Stimulated activated CD4-positive, alpha-beta T cell treated with anti-CD3 and anti-CD28 coated beads, Interleukin-1b, Interleukin-23, amount 100 ng/mL, for 24 hours (primary cell): Measurements from ENCODE around the gene FBLN2.

Source experiments
- DNase-seq, 4 experiments: peaks; one replicate each; pipeline ENCODE4 v3.0.0-alpha.2; 2020; ENCODE audit warnings: low read depth in 4 of 4, low spot score in 1 of 4

The FBLN2 gene

DNA sequence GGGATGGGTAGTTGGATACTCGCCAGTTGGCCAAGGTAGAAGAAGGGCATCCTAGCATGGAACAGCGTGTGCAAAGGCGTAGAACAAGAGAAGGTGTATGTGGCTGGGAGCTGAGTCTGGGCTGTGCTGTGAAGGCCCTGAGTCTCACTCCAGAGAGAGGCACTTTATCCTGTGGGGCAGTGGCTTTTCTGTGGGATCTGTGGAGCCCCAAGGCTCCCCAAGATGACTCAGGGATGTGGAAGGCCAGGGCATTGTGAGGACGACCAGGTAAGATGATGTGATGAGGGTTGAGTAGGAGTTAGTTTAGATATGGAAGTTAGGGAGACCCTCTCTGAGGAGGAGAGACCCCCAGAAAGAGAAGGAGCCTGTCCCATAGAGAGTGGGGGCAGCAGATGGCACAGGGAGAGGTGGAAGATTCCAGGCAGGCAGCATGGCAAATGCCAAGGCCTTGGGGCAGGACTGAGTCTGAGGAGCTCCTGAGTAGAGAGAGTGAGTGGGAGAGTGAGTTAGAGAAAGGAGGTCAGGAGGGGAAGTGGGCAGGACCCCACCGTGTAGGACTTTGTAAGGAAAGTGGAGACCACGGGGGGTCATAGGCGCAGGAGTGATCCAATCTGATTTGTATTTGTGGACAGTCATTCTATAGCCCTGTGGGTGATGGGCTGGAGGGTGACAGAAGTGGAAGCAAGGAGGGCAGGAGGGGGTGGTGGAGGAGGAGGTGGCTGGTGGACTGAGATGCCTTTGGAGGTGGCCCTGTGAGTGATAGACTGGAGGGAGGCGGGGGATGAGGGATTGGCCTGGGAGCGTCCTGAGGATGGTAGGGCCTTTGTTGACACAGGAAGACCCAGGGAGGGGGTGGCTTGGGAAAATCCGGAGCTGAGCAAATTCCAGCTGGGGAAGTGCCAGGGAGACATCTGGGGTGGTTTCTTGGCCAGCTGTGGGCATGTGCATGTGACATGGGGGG, 50.3 kb downstream of the FBLN2 start:
- no peak for DNase-seq

DNA sequence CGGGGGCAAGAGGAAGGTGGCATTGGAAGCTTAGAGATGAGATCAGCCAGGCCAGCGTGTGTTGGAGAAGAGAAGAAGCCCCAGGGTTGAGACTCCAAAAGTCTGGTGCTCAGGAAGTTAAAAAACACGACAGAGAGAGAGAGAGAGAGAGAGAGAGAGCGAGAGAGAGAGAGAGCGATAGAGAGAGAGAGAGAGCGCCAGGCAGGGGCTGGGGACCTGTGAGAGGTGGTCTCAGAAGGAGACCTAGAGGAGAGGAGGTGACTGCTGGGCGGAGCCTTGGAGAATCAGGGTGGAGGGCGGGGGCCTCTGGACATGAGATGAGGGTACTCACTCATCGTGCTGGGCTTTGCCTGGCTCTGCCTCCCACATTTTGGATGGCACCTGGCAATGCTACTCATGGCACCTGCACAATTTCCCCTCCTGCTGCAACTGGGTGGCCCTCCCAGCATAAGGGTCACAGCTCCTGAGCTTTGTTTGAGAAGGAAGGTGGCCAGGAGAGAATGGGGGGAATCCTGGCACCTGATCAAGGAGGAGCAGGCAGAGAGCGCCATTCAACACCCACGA, 51.0 kb downstream of the FBLN2 start:
- no peak for DNase-seq

GRCh38 chr3:13600950-13601691, 52.2 kb downstream of the FBLN2 start:
- no peak for DNase-seq

GRCh38 chr3:13601692-13602080, 52.8 kb downstream of the FBLN2 start:
- no peak for DNase-seq

DNA sequence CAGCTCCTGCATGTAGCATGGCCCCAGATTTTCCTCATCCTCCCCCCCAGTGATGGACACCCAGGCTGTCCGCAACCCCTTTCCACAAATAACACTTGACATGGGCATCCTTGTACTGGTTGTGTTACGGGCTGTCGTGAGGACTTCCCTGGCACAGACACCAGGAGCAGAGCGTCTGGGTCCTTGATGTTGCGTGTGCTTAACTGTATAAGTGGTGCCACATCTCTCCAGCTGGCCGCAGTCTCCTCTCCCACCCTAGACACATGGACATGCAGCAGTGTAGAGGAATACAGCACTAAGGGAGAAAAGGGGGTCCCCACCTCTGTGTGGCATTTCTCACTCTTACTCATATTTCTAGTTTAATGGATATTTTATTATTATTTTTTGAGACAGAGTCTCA, 56.6 kb downstream of the FBLN2 start:
- DNase-seq: no peak

DNA sequence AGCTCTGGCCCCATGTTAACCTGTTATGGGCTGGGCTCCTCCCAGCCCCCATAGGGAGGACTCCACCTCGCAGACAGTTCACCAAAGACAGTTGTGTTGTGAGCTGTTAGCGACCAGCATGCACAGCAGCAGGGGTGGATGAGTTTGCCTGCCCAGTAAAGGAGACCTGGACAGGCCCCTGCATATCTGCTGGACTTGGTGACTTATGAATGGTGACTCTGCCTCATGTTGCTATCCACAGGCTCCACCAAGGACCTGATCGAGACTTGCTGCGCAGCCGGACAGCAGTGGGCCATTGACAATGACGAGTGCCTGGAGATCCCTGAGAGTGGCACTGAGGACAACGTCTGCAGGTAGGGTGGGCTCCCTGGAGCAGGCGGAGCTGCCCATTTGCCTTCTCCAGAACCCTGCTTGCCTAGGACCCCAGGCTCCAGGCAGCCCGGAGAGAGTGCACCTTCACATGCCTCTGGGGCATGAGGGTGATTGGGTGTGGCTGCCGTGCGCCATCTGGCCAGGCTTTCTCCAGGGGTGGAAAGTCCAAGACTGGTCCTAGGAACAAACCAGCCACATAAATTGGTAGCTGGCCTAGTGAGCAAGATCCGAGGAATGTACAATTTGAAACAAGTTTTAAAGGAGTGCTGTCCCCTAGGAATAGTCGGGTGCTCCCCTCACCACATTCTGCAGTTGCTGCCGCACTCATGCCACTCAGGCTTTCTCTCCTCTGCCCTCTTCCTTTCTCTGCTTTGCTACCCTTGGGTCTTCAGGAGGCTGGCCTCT, 59.1 kb downstream of the FBLN2 start:
- DNase-seq: no peak

- DNase-seq: no peak
Measured at GRCh38 chr3:13608969-13609725, 60.2 kb downstream of the FBLN2 start.

DNA sequence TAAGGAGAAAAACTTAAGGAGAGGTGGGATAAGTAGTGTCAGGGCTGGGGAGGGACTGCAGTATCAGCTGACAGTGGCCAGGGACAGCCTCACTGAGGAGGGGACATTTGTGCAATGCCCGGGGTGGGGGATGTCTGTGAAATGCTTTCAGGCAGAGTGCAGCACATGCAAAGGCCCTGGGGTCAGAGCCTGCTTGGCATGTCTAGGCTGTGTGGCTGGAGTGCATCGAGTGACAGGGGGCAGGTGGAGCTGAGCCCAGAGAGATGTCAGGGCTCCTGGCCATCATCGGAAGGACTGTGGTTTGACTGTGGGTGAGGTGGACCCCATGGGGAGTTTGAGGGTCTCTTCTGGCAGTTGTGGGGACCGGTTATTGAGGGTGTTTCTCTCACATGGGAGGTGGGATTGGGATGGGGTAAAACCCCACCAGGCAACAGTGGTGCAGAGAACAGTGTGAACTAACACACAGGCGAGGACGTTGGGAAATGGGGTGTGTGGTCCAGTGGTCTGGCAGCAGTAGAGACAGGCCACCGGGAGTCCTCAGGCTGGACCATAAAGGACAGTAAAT, 61.2 kb downstream of the FBLN2 start:
- DNase-seq: no peak

DNA sequence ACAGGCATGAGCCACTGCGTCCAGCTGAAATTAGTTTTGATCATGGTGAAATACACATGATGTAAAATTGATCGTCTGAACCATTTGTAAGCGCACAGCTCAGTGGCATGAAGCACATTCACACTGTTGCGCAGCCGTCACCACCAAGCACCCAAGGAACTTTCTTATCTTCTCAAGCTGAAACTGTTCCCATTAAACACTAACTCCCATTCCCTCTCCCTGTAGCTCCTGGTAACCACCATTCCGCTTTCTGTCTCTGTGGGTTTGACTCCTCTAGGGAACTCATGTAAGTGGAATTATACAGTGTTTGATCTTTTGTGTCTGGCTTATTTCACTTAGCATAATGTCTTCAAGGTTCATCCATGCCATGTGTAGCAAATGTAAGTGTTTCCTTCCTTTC, 62.3 kb downstream of the FBLN2 start:
- DNase-seq: no peak

DNA sequence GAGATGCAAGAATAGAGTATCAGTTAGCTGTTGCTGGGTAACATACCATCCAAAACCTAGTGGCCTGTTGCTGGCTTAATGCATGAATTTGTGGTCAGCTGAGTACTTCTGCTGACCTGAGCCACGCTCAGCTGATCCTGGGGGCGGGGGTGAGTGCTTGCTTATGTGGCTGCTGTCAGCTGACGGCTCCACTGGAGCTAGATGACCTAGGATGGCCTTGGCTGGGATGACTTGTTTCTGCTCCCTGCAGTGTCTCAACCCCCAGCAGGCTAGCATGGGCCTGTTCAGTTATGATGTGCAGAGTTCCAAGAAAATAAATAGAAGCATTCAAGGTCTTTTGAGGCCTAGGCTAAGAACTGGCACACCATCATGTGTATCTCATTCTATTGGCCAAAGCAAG, 63.9 kb downstream of the FBLN2 start:
- no peak for DNase-seq

DNA sequence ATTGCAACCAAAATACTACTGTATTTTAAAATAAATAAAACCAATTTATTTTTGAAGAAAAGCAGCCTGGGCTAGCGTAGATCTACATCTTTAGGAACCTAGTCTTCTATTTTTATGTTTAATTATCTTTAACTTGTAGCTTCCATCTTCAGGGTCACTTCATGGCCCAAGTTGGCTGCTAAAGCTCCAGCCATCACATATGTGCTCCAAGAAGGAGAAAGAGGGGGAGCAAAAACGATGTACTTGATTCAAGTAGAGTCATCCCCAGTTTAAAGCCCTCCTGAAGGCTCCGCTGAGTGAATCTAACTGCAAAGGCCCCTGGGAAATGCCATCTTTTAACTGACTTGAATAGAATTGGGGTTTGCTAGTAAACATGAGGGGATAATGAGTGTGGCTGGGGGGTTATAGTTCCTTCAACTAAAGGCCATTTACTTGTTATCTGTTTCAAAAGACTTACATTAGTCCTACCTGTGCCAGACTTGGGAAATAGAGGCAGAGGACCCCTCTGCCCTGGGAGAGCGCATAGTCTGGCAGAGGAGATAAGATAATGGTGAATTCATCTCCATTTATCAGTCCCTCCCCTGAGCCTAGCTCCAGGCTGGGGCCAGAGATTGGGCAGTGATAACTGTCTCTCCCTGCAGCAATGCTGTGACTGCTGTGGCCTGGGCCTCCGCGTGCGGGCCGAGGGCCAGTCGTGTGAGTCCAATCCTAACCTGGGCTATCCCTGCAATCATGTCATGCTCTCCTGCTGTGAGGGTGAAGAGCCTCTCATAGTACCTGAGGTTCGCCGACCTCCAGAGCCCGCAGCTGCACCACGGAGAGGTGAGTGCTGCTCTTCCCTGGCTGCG, 64.6 kb downstream of the FBLN2 start:
- no peak for DNase-seq

GRCh38 chr3:13614607-13615006, 65.7 kb downstream of the FBLN2 start:
- no peak for DNase-seq

- no peak for DNase-seq
Measured at GRCh38 chr3:13615019-13615528, 66.1 kb downstream of the FBLN2 start.

GRCh38 chr3:13616359-13616758, 67.4 kb downstream of the FBLN2 start:
- DNase-seq: no peak

GRCh38 chr3:13617097-13617738, 68.3 kb downstream of the FBLN2 start:
- DNase-seq: no peak

GRCh38 chr3:13617981-13618380, 69.1 kb downstream of the FBLN2 start:
- DNase-seq: no peak

GRCh38 chr3:13618836-13619235, 69.9 kb downstream of the FBLN2 start:
- no peak for DNase-seq

DNA sequence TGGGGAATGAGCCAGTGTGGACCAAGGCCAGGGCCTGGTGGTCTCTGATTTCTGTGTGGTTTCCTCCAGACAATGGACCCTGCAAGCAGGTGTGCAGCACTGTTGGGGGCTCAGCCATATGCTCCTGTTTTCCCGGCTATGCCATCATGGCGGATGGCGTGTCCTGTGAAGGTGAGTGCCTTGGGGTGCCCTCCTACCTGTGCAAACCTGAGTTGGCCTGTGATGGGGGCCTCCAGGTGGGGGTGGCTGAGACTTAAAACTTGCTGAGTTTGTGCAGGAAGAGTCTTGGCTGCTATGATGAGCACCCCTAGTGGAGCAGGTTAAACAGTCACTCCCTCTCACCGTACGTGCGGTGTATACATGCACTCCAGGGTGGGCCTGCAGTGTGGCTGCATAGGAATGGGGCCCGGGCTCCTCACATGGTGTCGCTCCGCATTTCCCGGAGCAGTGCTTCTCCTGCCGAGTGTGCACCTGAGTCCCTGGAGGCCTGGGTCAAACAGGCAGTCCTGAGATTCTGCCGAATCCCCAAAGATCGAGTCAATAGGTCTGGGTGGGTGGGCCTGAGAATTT, 70.8 kb downstream of the FBLN2 start:
- no peak for DNase-seq
